Measurements from ENCODE around the gene TRIM59.

DNA sequence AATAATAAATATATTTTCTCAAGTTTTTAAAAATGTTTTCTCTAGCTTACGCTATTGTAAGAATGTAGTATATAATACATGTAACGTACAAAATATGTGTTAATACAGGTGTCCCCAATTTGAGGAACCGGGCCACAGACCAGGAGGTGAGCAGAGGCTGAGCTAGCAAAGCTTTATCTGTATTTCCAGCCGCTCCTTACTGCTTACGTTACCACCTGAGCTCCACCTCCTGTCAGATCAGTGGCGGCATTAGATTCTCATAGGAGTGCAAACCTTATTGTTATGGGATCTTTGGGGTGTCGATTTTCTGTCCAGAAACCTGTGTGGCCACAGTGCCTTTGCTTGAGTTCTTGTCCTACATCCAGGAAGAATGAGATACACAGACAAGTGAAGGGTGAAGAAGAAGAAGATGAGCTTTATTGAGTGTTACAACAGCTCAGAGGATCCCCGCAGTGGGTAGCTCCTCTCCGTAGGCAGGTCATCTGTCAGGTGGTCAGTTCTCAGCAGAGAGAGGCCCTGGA, 9.9 kb upstream of the TRIM59 start:
- TF ChIP-seq, protein P1, sequence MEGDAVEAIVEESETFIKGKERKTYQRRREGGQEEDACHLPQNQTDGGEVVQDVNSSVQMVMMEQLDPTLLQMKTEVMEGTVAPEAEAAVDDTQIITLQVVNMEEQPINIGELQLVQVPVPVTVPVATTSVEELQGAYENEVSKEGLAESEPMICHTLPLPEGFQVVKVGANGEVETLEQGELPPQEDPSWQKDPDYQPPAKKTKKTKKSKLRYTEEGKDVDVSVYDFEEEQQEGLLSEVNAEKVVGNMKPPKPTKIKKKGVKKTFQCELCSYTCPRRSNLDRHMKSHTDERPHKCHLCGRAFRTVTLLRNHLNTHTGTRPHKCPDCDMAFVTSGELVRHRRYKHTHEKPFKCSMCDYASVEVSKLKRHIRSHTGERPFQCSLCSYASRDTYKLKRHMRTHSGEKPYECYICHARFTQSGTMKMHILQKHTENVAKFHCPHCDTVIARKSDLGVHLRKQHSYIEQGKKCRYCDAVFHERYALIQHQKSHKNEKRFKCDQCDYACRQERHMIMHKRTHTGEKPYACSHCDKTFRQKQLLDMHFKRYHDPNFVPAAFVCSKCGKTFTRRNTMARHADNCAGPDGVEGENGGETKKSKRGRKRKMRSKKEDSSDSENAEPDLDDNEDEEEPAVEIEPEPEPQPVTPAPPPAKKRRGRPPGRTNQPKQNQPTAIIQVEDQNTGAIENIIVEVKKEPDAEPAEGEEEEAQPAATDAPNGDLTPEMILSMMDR (IDR thresholded peaks at IDR 0.05) = no peak
- no peak for TF ChIP-seq EZH2 (IDR thresholded peaks at IDR 0.05; ENCODE audit: borderline replicate concordance, insufficient read depth, low read depth, low read length, poor library complexity, severe bottlenecking)

Measured in B cell (primary cell).